HG03521 (cell line): ENCODE measurements around the gene HAT1.
"Not testable (repeated sequence)": the region's sequence is repeated elsewhere in the genome, so short reads cannot be mapped to it uniquely, and the experiment has no call there.

Source experiments
- ATAC-seq: cut with Tn5 transposase; IDR thresholded peaks from one replicate; pipeline ENCODE4 v1.9.1; 2021; ENCODE audit warnings: mild to moderate bottlenecking, moderate library complexity; ENCODE audit not compliant: unreplicated experiment

The HAT1 gene, protein sequence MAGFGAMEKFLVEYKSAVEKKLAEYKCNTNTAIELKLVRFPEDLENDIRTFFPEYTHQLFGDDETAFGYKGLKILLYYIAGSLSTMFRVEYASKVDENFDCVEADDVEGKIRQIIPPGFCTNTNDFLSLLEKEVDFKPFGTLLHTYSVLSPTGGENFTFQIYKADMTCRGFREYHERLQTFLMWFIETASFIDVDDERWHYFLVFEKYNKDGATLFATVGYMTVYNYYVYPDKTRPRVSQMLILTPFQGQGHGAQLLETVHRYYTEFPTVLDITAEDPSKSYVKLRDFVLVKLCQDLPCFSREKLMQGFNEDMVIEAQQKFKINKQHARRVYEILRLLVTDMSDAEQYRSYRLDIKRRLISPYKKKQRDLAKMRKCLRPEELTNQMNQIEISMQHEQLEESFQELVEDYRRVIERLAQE

DNA sequence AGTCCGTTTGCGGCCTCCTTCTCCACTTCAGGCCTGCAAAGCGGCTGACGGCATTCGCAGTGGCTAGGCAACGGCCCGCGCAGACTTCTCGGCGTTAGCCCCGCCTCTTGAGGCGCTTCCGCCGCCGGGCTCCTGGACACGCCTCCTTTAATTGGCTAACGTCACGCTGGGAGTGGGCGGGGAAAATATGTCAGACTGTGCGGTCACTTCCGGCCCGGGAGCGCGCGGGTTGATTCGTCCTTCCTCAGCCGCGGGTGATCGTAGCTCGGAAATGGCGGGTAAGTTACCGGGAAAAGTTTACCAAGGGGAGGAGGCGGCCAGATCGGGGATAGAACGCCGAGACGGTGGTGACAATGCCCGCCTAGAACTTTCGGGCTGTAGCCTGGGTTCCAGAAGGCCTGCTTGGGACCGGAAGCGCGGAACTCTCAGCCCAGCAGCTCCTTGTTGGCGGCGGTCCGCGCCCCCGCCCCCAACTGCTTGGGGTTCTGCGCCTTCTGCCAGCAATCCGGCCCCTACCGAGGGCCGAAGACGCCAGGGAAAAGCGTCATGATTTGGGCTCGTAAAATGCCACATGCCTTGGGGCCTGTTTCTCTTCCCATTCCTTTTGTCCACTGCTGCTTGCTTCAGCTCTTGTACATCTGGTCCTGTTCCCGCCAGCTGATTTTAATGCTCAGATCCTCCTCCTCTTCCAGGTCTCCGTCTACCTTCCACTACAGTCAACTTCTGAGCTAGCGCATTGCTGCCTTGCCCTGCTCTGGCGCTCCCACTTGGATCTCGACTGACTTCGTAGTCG lies at the start of gene HAT1:
HAT1 (plus strand) TSS at position 232 of the 793 bp plus-strand sequence; CDS start at position 272, 40 bp downstream.
- peak; percentile 98 for ATAC-seq

GRCh38 chr2:171874517-171874916 lies 47.7 kb upstream of the HAT1 start:
- ATAC-seq: no peak

DNA sequence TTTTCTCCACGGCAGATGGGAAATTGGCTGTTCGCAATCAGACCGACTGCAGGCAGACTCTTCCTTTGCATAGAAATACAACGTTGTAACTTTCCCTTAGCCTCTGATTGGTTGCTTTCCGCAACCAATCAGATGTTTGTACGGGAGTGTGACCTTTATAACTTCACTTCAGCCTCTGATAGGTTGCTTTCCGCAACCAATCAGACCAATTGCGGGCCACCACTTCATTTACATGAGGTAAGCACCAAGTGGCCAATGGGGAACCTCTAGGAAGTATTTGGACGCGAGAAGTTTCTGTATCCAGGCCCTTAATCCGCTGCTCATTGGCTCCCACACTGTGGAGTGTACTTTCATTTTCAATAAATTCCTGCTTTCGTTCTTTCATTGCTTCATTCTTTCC lies 47.3 kb upstream of the HAT1 start:
- ATAC-seq: no peak

GRCh38 chr2:171878481-171878993 lies 43.7 kb upstream of the HAT1 start:
- no peak for ATAC-seq

DNA sequence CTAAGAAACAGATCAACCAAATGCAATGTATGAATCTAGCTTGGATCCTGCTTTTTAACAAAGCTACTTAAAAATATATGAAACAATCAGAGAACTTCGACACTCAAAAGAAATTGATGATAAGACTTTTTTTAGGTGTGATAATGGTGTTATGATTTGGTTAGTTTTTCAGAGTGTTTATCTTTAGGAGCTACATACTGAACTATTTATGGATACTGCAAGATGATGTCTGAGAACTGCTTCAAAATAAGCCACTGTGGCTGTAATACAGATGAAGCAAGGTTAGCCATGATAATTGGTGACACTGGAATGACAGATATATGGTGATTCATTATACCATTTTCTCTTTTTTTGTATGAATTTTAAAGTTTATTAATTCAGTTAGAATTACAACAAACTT lies 42.4 kb upstream of the HAT1 start:
- no peak for ATAC-seq

DNA sequence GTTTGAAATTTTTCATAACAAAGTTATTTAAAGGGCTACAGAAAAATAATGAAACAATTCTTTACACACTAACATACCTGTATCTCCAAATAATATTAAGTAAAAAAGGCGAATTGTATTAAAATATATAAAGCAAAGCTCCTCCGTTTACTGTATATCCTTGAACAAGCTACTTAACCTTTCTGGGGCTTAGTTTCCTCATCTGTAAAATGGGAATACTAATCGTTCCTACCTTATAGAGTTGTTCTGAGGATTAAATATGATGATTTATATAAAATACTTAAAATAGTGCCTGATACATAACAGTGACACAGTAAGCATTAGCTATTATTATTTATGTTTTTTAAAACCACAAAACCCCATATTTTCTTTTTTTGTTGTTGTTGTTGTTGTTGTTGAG lies 41.5 kb upstream of the HAT1 start:
- ATAC-seq: no peak

DNA sequence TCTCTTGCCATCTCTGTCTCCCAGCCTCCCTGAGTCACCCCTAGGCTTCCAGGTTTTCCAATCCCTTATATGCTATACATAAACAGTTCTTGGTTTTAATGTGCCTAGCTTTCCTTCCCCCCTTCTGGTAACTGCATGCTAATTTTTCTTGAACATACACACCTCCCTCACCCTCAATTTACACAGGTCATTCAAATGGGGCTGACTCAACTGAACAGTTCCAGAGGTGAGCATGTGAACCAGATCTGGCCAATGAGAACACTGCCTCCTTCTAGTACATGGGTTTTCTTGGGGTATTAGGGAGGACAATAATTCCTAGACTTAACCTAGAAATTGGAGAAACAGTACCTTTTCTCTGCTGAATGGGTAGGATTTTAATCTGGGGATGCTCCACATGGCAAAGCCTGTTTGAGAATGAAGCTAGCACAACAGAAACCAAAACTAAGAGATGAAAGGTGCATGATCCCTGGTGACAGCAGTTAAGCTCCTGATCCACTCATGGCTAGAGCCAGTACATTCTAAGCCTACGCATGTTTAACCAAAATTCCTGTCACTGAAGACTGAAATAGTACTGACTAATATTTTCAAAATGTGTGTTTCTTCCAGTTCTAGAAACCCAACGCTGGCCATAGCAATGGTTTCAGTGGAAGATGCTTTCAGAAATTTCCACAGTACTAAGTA lies 40.0 kb upstream of the HAT1 start:
- ATAC-seq: no peak

GRCh38 chr2:171883275-171883893 lies 38.9 kb upstream of the HAT1 start:
- no peak for ATAC-seq

GRCh38 chr2:171889333-171889732 lies 32.9 kb upstream of the HAT1 start:
- ATAC-seq: no peak

DNA sequence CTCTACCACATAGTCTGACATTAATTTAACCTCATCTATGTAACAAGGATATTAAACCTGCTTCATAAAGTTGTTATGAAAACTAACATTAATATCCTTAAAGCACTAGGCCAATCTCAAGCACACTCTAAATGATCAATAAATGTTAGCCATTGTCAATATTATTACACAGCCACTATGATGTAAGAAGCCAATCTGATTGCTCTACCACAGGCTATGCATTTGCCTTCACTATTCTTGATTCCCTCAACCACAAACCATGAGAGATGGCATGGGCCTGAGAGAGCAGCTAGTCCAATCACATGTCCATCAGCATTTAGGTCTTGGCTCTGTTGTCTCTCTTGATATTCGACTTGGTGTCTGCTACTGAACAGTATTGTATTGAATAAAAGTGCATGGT lies 32.5 kb upstream of the HAT1 start:
- no peak for ATAC-seq

DNA sequence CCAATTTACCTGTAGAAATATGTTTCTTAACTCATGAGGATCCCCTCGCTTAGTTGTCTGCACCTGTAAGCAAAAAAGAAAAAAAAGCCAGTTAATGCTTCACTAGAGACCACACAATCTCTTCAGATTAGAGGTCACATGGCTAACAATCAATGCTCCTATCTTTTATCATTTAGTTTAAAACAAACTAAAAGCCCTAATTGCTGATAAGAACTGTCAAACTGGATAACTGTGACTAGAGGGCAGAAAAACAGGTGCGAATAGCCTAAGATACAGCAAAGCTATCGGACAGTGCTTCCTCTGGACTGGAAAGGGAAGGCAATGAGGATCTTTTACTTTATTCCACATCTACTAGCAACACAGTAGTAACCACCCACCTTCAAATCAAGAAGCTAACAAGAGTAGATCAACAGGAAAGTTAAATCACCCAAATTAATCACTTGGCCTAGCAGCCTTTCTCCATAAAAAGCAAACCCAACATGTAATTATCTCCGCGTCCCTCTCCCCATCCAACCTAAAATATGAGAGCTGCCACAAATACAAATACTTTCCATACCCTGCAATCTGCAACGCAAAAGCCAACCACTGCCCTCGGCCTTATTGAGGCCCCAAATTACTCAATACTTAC lies 29.0 kb upstream of the HAT1 start:
- ATAC-seq: no peak

DNA sequence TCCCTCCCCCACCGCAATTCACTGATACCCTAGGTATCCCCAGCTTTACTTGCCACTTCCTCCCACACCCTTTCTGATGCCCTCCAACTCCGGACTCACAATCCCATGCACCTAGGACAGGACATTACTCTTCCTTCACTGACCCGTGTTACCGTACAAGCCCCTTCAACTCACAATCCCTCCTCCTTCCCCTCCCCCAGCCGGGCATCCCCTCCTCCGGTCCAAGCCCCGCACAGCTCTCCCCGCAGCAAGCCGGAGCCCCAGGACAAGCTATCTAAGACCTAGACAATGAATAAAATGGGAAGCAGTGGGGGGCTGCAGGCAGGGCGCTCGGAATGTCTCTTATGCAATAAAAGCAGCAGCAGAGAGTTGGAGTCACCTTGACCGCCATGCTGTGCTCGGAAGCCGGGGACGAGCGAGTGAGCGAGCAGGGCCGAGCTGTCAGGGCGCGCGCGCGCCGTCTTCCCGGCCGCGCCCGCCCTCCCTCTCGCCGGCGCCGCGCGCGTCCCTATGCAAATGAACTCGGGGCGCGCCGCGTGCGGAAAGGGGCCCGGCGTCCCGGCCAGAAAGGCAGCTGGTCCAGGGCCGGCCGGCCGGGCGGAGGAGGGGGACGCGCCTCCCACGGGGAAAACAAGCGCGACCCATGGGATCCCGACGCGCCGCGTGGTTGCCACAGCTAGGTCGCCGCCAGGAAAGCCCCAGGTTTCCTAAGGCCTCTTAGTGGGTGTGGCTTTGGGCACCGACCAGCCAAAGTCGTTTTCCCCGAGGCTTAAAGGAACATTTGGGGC lies 28.2 kb upstream of the HAT1 start, which contains the start of gene SLC25A12:
SLC25A12 (minus strand) TSS at position 421 of the 788 bp plus-strand sequence; CDS start at position 391, 30 bp downstream.
- ATAC-seq: peak; percentile 93

DNA sequence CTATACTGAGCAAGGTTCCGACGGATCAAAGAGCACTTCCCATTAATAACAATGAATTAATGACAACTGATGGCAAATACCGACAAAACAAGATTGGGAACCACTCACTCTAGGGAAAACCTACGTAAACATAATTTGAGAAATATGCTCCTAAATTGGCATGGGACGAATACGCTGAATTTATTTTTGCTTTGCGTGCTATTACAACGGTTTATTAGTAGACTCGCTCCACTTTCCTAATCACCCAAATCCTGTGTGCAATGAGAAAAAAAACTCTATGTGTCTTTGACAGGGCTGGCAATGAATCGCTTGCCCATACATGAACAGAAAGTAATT lies 27.7 kb upstream of the HAT1 start:
- ATAC-seq: no peak

GRCh38 chr2:171895786-171896185 lies 26.5 kb upstream of the HAT1 start:
- no peak for ATAC-seq

- not testable (repeated sequence) for ATAC-seq
These were observed 22.5 kb upstream of the HAT1 start for GRCh38 chr2:171899623-171900282.

DNA sequence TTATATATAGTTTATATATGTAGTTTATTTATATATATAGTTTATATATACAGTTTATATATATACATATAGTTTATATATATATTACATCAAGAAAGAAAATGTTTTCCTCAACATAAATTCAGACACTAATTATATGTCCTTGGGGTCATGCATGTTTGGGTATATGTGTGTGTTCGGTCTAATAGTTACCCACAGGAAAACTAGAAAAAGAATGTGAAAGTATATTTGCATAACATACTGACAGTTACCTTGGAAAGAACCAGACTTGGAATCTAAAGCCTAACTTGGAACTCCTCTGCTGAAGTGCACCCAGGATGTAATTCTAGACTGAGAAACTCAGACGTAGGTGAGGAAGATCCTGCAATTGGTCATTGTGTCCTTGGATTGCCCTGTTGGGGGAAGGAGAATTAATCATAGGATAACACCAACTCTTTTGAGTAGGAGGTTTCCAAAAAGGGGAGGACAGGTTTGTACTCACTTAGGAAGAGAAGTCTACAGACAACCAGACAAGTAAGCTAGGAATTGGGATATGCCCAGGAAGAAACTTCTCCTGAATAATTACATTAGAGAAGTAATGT lies 19.3 kb upstream of the HAT1 start:
- ATAC-seq: no peak

GRCh38 chr2:171908235-171908634 lies 14.0 kb upstream of the HAT1 start:
- no peak for ATAC-seq

- no peak for ATAC-seq
These were observed 13.0 kb upstream of the HAT1 start for GRCh38 chr2:171909266-171909665.

DNA sequence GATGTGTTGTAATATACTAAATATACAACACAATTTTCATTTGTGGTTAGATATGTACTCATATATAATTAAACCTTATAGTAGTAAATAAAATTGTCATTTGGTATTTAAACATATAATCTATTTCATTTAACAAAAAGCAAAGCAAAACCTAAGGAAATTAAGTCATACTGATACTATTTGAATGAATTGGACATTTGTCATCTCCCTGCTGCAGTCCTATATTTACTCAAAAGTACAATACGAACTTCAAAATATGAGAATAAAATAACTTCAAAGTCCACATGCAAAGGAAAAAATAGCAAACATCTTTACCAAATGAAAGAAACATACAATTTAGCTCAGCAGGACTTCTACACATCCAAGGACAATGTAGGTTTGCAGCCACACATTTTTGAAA lies 11.8 kb upstream of the HAT1 start:
- ATAC-seq: no peak
